HG02610 (cell line): Measurements from ENCODE around the gene LAIR2.
"Not testable (repeated sequence)": the region's sequence is repeated elsewhere in the genome, so short reads cannot be mapped to it uniquely, and the experiment has no call there.

Experiments
- ATAC-seq: cut with Tn5 transposase; IDR thresholded peaks from one replicate; pipeline ENCODE4 v1.9.1; 2021; ENCODE audit warnings: mild to moderate bottlenecking, moderate library complexity; ENCODE audit not compliant: unreplicated experiment

The LAIR2 gene

DNA sequence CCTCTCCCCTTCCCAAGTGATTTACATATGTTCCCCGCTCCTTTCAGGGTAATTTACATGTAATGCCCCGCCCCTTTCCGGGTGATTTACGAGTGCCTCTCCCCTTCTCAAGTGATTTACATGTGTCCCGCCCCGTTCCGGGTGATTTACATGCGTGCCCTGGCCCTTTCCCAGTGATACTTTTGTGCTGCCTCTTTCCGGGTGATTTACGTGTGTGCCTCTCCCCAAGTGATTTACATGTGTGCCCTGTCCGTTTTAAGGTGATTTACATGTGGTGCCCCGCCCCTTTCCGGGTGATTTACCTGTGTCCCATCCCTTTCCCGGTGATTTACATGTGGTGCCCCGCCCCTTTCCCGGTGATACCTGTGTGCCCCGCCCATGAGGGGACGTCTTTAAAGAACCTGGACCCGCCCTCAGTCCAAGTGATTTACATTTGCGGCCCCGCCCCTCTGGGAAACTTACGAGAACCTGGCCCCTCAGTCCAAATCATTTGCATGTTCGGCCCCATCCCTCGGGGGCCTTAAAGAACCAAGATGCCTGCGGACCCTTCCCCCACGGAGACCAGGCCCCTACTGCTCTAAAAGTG lies 38.5 kb upstream of the LAIR2 start:
- peak; percentile 31 for ATAC-seq

DNA sequence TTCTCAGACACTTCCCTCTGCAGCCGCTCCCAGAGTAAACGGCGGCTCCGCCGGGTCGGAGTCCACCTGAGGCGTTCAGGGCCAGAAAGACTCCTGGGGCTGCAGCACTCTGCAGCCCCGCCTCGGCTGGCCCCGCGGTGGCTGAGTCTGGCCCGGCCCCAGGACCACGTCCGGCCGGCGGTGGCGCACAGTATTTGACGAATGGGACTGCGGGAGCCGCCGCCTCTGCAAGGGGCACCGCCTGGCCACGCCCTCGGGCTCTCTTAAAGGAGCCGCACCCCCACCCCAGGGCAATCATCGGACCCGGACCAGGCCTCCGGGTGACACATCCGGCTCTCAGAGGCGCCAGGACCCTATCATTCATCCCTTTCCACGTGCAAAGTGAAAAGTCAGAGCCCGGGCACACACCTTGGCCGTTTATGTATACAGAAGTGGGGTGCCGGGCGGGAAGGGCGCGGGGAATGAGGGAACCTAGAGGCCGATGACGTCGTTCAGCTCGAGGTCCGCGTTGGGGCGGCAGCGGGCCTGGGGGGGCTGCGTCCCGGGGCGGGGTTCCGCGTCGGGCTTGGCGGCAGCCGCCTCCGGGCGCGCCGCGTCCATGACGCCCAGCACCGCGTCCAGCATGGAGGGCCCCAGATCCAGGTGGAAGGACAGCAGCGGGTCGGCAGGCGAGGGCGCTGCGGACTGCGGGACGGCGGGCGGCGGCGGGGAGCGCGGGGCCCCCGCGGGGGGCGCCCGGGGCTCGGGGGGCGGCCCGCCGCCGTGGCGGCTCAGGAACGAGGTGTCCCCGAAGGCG lies 37.8 kb upstream of the LAIR2 start:
- peak; percentile 38 for ATAC-seq

DNA sequence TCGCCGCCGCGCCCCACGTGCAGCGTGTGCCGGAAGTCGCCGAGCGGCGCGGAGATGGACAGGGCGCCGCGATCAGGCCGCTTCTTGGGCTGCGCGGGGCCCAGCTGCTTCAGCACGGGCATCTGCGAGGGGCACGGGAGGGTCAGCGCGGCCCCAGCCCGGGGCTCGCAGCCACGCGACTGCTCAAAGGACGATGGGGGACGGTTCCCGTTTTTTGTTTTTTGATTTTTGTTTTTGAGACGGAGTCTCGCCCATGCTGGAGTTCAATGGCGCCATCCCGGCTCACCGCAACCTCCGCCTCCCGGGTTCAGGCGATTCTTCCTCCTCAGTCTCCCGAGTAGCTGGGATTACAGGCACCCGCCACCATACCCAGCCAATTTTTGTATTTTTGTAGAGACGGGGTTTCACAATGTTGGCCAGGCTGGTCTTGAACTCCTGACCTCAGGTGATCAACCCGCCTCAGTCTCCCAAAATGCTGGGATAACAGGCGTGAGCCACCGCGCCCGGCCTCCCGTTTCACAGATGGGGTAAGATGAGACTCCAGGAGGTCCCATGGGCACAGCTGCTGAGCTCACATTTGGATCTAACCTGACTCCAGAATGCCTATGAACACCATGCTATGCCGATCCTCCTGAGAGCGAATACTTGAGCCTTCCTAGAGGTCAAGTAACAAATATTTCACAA lies 37.1 kb upstream of the LAIR2 start:
- no peak for ATAC-seq

DNA sequence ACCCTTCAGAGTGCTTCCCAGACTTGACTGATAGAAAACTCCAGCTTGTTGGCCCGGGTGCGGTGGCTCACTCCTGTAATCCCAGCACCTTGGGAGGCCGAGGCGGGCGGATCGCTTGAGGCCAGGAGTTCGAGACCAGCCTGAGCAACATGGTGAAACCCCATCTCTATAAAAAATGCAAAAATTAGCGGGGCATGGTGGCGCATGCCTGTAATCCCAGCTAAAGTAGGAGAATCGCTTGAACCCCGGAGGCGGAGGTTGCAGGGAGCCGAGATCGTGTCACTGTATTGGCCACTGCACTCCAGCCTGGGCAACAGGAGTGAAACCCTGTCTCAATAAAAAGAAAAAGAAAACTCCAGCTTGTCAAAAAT lies 36.5 kb upstream of the LAIR2 start:
- not testable (repeated sequence) for ATAC-seq

DNA sequence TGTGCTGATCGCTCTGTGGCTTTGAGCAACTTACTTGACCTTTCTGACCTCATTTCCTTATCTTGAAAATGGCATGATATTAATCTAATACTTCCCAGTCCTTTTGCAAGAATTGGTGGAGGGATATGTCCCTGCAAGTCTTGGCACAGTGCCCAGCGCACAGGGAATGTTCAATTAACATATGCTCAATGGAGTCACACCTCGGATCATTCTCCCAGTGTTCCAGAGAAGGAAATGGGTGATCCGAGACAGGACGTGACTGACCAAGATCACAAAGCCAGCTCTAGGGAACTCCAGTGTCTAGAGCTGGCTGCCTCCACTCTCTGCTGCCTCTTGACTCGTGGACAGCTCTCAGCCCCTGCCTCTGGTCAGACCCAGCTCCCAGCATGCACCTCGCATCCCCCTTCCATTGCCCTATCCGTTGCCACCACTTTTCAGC lies 33.1 kb upstream of the LAIR2 start:
- ATAC-seq = no peak

DNA sequence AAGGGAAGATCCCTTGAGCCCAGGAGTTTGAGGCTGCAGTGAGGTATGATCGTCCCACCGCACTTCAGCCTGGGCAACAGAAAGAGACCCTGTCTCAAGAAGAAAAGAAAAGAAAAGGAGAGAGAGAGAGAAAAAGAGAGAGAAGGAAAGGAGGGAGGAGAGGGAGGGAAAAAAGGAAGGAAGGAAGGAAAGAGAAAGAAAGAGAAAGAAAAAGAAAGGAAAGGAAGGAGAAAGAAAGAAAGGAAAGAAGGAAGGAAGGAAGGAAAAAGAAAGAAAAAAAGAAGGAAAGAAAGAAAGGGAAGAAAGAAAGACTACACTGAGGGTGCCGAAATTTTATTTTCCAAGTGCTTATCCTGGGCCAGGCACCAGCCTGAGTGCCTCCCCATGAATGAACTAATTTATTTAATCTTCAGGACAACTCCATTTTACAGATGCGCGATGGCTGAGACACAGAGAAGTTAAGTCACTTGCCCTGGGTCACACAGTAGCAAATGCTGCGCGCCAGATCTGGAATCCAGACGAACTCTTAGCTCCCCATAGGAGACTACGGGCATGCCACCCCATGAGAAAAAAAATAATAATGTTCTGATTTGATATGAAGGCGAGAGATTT lies 32.2 kb upstream of the LAIR2 start:
- no peak for ATAC-seq

DNA sequence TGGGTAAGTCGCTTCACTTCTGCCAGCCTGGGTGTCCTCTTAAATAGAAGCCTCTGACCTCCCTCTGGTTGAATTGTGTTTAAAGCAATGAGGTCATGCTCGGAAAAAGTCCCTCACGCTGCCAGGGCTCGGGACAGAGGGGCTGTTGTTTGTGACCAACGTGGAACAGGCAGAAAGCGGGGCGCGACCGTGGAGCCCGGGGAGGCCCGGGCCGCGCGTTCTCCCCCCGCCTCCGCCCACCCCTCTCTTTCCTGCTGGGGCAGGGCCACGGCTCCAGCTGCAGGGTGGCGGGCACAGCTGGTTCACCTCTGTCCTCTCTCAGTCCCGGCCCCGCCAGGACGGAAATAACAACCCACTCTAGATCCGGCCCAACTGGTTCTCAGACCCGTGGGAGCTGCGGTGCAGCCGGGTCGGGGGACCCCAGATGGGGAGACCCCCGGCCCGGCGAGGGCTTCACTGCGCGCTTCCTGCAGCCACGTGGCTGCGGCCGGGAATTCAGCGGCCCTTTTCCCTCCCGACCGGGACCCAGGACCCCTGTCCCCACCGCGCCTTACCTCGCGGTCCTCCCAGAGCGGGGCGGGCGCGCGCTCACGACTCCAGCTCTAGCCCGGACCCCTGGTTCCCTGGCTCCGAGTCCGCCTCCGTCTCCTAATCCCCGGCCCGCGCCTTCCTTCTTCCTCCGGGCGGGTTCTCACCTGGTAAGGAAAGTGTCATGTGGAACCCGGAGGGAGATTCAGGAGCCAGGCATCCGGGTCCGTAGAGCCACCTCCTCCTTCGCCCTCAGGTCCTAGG lies 31.4 kb upstream of the LAIR2 start:
- no peak for ATAC-seq

DNA sequence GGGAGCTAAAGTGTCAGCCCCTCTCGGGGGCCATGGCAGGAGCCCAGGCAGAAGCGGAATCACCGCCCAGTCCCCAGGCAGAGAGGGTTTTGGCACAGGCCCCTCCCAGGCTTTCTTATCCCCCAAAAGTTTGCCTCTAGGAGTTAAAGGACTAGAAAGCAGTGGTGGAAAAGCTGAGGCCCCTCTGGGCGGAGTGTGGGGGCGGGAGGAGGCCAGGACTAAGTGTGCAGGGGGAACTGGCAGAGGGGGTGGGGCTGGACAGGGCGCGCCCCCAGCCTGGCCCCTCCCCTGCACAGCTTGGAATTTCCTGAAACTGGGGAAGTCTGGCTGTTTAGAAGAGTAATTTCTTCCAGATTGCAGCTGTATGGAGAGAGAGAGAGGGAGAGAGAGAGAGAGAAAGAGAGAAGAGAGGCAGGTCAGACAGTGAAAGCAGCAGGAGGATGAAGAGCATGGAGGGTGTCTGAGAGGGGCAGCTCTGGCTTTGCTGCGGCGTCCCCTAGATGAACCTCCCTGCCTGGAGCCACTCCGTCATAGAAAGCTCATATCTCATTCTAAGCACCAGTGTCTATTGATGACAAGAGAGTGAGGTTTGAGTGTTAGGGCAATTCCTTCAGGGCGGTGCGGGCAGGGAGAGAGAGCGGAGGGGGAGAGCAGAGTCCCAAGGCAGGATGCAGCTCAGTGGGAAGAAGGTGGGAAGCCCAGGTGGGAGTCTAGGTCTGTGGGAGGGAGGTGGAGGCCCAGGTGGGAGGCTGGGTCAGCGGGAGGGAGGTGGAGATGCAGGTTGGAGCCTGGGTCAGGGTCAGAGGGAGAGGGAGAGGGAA lies 29.4 kb upstream of the LAIR2 start, which contains the start of gene CDC42EP5:
CDC42EP5 (minus strand) TSS at position 226 of the 821 bp plus-strand sequence. CDS start 7,749 bp downstream, outside the sequence.
- no peak for ATAC-seq

DNA sequence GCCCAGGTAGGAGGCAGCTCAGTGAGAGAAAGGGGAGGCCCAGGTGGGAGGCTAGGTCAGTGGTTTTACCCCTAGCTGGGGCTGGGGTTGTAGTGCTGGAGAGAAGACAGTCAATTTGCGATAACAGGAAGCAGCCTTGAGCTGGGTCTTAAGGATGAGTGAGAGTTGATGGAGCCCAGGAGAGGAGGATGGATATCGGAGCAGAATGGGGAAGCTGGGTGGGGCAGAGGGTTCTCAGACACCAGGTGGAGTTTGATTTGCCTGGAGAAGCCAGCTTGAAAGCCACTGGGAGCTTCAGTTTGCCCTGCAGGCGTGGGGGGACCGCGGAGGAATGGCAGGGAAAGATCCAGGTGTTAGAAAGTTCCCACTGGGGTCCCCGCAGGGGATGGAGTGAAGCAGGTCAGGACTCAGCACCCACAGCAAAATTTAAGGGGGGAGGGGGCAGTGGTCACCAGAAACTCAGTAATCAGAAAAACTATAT lies 28.7 kb upstream of the LAIR2 start:
- ATAC-seq = no peak

DNA sequence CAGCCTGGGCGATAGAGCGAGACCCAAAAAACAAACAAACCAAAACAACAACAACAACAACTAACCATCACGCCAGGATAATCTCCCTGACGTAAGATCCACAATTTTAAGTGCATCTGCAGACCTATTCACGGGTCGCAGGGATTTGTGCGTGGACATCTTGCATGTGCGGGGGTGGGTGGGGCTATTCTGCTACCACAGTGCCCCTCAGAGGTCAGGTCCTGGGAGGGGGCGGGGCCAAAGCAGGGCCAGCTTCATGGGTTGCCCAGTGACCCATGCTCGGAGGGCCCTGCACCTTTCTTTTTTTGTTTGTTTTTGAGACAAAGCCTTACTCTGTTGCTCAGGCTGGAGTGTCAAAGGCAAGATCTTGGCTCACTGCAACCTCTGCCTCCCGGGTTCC lies 26.9 kb upstream of the LAIR2 start:
- ATAC-seq = no peak

DNA sequence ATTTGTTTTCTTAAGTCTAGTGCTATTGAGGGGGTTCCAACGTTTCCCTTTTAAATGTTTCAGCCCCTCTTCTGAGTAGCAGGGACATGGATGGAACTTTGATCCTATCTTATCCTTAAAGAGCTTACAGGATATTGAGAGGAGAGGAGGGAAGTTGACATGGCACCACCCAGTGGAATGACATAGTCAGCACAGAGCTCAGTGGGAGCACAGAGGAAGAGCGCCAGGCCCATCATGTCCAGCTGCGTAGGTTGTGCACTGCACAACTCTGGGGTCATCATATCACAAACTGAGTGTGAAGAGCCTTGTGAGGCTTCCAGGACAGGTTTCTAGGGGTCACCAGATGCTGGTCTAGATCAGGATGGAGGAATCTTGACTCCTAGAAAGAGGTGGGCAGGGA lies 25.0 kb upstream of the LAIR2 start:
- ATAC-seq = no peak

DNA sequence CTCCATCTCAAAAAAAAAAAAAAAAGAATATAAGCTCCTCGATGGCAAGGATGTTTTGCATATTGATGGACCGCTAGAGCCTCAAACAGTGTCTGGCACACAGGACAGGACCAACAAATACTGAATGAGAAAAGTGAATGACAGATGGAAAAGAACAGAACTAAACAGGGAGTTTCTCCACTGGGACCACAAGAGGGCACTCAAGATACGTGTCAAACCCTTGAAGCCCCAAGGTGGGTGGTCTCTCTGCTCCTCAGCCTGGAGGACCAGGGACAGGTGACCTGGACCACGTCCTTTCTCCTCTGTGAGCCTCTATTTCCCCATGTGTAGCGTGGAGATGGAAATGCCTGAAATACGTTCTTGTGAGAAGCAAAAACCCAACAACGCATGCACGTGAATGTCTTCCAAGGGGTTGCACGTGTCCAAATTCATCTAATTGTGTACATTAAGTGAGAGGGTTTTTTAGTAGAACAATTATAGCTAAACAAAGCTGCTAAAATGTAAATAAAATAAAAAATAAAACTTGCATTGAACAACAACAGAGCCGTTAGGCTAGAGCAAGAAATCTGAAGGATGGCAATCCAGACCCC lies 23.9 kb upstream of the LAIR2 start:
- no peak for ATAC-seq

DNA sequence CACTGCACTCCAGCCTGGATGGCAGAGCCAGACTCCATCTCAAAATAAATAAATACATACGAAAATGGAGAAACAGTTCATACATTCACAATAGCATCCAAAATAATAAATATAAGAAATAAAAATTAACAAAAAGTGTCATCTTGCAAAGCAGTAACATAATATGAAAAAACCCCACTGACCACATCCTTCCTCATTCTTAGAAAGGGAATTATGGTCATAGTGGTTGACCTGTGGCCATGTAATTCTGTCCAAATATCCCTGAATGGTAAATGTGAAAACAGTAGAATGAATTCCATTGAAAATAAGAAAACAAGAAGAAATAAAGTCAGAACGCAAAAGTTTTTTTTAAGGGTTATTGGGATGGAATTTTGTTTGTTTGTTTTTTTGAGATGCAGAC lies 22.6 kb upstream of the LAIR2 start:
- ATAC-seq = no peak

DNA sequence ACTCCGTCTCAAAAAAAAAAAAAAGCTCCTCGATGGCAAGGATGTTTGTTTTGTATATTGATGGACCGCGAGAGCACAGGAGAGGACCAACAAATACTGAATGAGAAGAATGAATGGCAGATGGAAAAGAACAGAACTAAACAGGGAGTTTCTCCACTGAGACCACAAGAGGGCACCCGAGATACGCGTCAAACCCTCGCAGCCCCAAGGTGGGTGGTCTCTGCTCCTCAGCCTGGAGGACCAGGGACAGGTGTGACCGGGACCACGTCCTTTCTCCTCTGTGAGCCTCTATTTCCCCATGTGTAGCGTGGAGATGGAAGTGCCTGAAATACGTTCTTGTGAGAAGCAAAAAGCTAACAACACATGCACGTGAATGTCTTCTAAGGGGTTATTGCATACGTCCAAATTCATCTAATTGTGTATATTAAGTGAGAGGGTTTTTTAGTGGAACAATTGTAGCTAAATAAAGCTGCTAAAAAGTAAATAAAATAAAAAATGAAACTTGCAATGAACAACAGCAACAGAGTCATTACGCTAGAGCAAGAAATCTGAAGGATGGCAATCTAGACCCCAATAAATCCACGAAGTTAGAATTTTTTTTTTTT lies 21.2 kb upstream of the LAIR2 start:
- no peak for ATAC-seq

DNA sequence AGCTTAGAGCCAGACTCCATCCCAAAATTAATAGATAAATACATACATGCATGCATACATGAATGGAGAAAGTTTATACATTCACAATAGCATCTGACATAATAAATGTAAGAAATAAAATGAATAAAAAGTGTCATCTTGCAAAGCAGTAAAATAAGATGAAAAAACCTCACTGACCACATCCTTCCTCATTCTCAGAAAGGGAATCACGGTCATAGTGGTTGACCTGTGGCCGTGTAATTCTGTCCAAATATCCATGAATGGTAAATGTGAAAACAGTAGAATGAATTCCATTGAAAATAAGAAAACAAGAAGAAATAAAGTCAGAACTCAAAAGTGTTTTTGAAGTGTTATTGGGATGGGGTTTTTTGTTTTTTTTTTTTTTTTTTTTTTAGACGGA lies 19.7 kb upstream of the LAIR2 start:
- ATAC-seq = no peak

DNA sequence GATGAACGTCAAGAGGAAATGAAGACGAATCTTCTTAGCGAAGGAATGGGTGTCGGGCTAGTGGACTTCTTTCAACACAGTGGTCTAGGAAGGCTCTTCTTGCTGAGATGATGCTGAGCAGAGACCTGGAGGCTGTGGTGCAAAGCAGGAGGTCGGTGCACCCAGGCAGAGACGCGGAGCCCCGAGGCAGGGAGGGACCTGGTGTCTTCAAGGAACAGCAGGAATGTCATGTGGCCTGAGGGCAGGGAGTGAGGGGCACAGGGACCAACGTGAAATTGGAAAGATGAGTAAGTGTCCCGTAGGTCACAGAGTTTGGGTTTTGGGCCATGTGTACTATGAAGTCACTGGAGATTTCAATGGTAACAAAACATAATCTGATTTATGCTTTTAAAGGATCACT lies 18.2 kb upstream of the LAIR2 start:
- no peak for ATAC-seq

DNA sequence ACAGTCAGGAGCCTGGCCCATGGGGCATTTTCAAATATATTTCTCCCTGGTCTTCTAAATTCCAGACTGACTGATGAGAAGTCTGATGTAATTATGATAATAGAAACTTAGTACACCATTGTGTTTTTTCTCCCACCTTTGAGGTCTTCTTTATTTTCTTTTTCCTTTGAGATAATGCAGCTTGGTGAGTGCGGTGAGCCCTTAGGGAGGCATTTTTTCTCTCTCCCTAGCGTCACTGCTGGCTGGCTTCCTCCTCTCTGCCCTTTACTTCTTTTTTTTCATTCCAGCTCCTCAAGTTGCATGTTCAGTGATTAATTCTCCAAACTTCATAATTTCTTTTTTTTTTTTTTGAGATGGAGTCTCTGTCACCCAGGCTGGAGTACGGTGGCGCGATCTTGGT lies 16.8 kb upstream of the LAIR2 start:
- no peak for ATAC-seq

DNA sequence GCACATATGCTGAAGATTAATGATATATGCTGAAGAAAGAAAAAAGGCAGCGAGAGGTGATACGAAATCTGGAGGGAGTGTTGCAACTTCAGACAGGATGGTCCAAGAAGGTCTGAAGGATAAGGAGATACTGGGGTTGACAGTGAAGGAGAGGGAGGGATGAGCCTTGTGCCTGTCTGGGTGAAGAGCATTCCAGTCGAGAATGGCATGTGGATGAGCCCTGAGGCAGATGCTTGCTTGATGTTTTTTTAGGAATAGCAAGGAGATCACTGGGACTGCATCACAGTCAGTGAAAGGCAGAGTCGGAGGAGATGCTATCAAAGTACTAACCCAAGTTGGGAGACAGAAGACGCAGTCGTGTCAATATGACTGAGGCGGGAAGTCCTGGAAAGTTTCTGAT lies 13.3 kb upstream of the LAIR2 start:
- no peak for ATAC-seq

DNA sequence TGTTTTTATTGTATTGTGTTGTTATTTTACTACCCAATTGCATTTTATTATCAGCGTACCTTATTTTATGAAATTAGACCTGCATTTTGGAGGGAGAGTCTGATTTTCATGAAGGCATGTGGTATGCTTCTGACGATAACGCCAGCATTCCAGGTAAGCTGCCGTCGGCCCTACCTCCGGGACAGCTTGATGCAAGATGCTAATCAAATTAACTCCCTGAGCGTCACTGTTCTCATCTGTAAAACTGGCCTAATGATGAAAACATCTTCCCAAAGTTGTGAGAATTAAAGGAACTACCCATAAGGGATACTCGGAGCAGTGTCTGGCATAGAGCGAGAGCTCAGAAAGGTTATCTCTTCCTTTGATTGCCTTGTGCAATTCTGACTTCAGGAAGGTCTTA lies 12.9 kb upstream of the LAIR2 start:
- no peak for ATAC-seq
